SHP77 (cell line): Measurements from ENCODE around the gene ZFP36L2.

Experiments
- DNase-seq, 2 experiments: peaks; one replicate each; lab custom pipeline; 2025; lab: John Stamatoyannopoulos, UW

The ZFP36L2 gene

GRCh38 chr2:43186321-43186678 lies 40.1 kb downstream of the ZFP36L2 start:
- no peak for DNase-seq

GRCh38 chr2:43185146-43185545 lies 41.3 kb downstream of the ZFP36L2 start:
- DNase-seq = no peak

DNA sequence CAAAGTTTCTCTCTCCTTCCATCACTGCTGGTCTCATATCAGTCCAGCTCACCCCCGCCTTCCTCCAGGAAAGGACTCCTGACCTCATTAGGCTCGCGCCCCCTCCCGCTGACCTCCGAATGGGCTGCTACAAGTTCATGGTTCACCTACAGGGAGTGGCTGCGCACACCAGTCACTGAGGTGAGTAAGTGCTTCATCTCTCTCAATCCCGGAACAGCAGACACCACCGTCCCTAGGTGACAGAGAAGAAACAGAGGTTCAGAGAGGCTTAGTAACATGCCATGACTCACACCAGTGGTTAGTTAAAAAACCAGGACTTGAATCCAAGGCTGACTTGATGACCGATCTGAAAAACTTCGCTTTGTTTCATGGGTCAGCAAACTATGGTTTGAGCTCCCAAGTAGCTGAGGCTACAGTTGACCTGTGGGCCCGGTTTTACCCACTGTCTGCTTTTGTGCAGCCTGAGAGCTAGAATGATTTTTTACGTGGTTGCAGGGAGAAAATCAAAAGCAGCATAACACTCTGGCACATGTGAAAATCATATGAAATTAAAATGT lies 42.0 kb downstream of the ZFP36L2 start:
- no peak for DNase-seq

- DNase-seq = no peak
Observed at GRCh38 chr2:43183743-43184142, 42.7 kb downstream of the ZFP36L2 start.

GRCh38 chr2:43180897-43181296 lies 45.5 kb downstream of the ZFP36L2 start:
- DNase-seq = no peak

DNA sequence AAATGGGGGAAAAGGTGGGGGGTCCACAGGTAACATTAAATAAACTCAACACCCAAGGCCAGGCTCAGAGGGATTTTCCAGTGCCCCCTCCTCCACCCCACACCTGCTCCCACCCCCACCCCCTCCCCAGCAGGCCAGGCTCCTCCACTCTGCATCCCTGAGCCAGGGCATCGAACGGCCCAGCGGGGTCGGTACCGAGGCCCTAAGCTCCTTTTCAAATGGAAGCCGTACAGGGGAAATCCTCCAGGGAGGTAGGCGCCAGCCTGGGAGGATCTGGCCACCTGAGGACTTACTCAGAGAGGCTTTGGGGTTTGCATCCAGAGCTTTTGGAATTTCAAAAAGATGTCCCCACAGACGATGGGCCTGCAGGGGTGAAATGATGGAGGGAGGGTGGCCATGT lies 46.5 kb downstream of the ZFP36L2 start:
- no peak for DNase-seq

GRCh38 chr2:43178602-43179542 lies 47.5 kb downstream of the ZFP36L2 start:
- DNase-seq = peak in 1 of 2 experiments; percentile 16

- no peak for DNase-seq
Observed at GRCh38 chr2:43178055-43178598, 48.3 kb downstream of the ZFP36L2 start.

DNA sequence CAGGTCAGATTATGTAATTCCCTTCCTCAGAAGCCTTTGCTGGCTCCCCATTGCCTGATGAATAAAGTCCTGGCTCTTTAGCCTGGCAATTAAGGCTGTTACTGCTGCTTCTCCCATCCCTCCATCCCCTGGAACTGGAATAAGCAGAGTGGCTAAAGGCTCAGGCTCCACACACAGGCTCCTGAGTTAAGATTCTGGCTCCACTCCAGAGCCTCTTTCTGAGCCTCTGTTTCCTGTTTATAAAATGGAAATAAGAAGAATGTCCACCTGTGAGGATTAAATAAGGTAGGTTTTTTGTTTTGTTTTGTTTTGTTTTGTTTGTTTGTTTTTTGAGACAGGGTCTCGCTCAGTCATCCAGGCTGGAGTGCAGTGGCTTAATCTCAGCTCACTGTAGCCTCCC lies 50.0 kb downstream of the ZFP36L2 start:
- DNase-seq = no peak

- no peak for DNase-seq
Observed at GRCh38 chr2:43175876-43176275, 50.5 kb downstream of the ZFP36L2 start.

GRCh38 chr2:43175020-43175441 lies 51.4 kb downstream of the ZFP36L2 start:
- no peak for DNase-seq

DNA sequence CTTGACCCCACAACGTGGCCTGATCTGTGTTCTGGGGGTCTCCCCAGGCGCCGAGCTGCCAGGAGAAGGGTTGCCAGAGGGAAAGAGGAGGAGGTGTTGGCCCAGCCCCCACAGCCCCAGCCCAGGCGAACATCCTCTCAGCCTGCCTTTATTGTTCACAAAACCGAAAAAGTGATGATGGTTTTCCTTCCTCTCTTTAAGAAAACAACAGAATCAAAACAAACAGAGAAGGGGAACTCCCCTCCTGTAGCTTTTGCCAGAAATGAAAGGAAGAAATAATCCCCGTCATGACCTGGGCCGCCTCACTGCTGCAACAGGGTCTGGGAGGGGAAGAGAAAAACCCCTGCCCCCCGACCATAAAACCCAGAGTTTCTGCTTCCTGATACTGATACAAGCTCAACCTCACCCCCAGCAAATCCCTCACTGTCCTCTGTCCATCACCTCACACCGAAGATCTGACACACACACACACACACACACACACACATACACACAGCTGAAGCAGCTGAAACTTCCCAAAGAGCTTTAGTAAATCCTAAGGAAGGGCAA lies 52.0 kb downstream of the ZFP36L2 start:
- DNase-seq = no peak
